GM19455 (cell line): Measurements from ENCODE around the gene WNK2.
"Not testable (repeated sequence)": the region's sequence is repeated elsewhere in the genome, so short reads cannot be mapped to it uniquely, and the experiment has no call there.

Source experiments
- ATAC-seq: cut with Tn5 transposase; IDR thresholded peaks from one replicate; pipeline ENCODE4 v1.9.1; 2021; ENCODE audit not compliant: unreplicated experiment

Gene WNK2

DNA sequence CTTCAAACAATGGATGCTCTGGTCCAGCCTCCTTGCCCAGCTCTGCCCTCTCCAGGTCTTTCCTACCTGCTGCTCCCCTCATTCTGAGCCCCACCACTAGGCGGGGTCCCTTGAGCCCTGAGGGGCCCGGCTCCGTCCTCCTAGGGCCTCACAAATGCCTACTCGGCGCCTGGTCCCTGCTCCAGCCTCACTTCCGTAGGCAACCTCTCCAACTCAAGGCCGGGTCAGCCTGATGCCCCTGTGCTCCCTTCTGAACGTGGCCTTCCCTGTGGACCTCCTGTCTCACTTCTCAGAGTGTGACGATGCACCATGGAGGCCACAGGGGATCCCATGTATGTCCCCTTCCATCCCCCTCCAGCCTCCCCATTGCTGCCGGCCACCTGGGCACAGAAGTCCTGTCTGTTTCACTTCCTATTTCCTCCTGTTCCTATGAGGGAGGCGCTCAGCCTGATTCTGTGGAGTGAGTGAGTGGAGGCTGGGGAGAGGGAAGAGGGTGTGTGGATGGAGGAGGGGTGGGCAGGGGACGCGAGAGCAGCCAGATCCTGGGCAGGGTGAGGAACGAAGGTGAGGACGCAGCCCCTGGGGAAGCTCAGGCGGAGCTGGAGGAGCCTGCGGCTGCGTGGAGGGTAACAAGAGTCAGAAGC, 140.4 kb downstream of the WNK2 start:
- no peak for ATAC-seq

DNA sequence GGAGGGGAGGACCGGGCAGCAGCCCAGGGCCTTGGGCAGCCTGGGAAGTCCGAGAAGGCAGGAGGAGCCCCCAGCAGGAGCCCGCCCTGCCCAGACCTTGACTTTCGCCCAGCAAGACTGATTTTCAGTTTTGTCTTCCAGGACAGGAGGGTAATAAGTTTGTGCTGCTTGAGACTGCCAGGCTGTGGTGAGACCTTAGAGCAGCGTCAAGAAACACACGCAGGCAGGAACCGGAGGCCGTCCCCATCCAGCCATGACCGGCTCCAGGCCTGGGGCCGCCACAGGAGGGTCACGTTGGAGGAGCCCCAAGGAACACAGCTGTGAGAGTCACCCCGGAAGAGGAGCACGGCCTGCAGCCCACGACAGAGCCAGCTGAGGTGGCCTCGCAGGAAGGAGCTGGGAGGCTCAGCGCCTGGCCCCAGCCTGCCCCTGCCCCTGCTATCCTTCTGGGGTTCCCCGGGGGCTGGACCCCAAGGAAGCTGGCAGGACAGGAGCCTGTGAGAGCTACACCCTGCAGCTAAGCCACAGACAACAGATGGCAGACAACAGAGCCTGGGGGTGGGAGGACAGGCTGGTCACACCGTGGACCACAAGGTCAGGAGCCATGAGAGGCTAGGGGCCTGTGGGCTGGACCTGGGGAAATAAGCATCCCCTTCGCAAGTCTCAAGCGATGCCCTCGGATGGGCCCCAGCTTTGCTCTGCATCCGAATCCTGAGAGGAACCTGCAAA, 141.5 kb downstream of the WNK2 start:
- ATAC-seq: no peak

DNA sequence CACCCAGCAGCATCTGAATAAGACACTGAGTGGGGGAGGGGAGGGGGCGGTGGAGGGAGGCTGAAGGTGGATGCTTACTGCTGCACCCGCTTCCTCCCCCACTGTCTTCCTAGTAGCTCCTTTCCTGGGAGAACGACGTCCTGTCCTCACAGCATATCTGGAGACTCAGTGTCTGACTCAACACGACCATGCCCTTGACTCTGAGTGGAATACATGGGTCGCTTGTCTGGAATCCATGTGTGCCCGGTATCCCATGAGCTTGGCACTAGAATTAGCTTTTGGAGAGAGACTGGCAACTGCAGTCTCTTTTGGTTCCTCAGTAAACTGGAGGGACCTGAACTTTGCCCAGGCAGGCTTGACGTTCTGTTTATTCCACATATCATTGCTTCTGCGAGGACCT, 142.1 kb downstream of the WNK2 start:
- no peak for ATAC-seq

DNA sequence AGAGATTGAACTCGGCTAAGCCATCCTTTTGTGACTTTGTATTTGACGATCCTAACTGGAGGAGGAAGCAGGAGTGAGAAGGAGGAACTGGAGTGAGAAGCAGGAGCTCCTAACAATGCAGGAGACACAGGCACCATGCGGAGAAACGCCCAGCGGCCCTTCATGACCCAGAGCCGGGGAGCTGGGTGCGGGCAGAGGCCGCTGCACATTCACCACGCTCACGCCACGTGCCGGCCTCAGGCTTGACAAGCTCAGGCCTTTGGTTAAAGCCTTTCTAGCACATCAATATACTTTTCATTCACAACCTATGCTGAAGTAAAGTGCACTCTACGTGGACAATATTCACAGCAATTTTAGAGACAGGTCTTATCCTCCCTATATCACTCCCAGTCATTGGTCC, 142.7 kb downstream of the WNK2 start:
- no peak for ATAC-seq

DNA sequence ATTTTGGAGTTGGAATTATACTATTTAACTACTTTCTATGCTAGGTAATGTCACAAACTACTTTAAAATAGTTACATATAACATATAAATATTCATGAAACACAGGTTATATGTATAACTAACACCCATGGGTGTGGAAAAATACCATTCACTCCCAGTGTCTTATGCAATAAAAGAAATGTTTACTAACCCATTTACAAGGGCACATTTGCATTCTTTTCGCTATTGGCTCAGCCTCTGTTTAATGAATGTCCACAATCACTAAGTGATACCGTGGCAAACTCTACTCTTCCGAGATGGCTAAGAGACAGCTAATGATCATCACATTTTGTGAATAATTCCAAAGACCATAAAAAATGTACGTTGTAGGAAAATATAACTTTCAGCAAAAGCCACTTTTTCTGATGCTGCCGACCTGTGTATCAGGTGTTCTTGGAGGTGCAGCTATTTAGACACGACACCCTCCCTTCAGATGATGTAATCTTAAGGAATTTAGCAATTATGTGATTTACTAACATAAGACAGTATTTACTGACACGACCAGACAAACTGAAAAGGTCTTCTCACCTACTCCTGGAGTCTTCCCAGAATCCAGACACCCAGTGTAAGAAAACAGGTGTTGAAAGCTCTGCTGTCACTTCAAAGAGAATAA, 145.8 kb downstream of the WNK2 start:
- ATAC-seq: no peak

DNA sequence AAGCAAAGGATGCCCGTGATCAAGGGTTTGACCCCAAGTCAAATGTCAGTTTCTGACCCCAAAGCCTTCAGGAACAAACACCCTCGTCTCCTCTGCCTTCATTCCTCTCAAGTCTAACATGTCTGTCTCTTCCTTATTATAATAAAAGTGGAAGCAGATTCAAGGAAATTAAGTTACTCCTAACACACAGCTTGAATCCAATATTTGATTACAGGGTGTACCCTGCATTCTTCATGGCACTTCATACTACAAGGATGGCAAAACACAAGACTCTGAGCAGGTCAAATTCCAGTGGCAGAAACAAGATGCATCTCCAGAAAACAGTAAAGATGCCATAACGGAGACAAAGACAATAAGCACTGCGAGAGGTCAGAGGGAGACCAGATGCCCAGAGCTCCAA, 148.4 kb downstream of the WNK2 start:
- no peak for ATAC-seq

DNA sequence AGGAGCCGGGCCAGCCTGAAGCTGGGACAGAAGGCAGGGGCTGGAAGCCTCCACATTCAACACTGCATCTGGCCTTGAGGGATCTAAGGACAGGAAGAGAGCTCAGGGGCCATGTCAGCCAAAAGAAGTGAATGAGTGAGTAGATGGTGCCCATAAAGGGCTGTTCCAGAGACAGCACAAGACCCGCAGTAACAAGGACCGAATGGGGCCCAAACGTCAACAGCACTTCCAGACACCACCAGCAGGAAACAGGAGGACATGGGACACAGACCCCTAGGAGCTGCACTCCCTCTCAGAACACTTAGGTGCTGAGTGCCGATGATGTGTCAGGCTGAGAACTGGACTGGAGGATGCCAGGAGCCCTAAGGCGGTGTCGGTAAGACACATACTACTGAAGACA, 152.8 kb downstream of the WNK2 start:
- no peak for ATAC-seq

DNA sequence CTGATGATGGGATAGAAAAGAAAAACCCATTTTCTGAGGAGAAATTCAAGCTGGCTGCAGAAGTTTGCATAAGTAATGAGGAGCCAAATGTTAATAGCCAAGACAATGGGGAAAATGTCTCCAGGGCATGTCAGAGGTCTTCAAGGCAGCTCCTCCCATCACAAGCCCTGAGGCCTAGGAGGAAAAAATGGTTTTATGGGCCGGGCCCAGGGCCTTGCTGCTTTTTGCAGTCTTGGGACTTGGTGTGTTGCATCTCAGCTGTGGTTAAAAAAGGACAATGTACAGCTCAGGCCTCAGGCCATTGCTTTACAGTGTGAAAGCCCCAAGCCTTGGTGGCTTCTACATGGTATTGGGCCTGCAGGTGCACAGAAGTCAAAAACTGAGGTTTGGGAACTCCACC, 154.3 kb downstream of the WNK2 start:
- not testable (repeated sequence) for ATAC-seq

DNA sequence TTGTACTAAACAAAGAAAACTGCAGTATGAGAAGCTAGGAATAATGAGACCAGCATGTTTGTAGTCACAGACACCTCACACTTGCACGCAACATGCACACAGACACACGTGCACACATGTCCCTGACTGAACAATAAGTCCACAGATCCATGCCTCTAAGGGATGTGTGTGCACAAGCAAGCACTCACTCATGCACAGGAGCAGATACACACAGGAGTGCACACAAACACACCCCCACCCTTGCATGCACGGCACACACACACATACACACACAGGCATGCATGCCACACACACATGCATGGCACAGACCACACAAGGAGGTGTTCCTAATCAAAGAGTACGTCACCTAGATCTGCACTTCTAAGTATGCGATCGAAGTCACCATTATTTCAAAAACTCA, 156.2 kb downstream of the WNK2 start:
- no peak for ATAC-seq

DNA sequence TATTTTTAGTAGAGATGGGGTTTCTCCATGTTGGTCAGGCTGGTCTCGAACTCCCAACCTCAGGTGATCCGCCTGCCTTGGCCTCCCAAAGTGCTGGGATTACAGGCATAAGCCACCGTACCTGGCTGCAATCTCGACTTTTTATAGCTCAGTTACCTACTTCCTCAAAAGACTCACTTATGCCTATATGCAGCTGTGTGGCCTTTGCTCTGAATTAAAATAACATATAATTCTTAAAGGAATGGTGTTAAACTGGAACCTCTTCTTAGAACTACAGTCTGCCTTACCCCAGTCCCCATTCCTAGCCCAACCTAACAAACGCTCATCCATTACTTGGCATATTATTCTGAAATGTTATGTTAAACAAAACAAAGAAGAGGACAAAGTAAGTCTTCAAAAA, 157.9 kb downstream of the WNK2 start:
- not testable (repeated sequence) for ATAC-seq

DNA sequence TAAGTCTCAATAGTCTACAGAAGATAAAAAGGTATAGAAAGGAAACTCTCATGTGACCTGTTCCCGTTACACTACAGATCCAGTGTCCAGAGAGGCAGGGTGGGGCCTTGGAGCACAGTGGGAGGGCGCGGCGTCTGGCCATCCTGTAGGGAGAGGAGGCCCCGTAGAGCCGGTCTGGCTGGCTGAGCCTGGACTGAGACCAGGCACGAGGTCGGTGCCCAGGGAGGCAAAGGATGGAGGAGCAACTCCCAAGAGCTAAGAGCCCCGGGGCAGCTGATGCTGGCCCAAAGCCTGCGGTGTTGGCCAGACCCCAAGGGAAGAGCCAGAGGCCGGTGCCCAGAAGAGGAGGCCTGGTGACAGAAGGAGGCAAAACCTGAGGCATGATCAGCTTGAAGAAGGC, 158.5 kb downstream of the WNK2 start:
- not testable (repeated sequence) for ATAC-seq

DNA sequence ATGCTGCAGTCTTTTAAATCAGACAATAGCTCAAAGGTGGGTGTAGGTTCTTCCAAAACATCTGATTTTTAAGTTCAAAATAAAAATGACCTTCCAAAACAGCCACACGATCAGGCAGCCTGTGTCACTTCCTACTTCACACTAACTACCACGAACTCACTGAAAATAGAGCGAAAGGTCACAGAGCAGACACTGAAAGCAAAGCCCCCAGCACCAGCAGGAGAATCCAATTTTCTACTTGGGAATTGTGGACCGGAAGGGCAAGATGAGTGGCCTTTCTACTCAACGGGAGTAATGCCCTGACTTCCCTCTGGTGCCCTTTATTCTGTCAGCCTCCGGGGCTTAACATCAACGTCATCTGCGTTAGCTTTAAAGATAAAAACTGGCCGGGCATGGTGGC, 159.7 kb downstream of the WNK2 start:
- no peak for ATAC-seq

DNA sequence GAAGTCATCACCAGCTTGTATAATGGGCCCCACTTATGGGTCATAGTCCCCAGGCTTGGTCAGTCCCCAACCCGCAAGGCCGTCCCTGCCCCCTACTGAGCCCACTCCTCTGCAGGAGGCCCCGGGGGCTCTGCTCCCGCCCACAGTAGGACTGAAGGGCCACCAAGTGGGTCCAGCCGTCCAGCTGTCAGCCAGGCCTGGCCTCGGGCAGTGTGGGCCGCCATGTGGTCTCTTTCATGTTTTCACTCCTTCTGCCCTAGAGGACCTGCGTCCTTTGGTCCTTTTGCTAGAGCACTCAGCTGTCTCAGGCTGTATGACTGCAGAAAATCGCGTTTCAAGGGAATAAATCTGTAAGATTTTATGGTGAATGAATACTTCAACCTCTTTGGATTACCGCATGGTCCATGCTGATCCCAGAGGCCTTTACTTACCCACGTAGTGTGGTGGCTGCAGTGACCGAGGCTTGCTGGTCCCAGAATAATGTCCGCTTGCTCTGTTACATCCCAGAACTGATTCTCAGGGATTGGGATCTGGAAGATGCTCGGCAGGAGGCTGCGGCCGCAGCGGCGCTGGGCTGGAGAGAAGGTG, 161.8 kb downstream of the WNK2 start:
- ATAC-seq: no peak

DNA sequence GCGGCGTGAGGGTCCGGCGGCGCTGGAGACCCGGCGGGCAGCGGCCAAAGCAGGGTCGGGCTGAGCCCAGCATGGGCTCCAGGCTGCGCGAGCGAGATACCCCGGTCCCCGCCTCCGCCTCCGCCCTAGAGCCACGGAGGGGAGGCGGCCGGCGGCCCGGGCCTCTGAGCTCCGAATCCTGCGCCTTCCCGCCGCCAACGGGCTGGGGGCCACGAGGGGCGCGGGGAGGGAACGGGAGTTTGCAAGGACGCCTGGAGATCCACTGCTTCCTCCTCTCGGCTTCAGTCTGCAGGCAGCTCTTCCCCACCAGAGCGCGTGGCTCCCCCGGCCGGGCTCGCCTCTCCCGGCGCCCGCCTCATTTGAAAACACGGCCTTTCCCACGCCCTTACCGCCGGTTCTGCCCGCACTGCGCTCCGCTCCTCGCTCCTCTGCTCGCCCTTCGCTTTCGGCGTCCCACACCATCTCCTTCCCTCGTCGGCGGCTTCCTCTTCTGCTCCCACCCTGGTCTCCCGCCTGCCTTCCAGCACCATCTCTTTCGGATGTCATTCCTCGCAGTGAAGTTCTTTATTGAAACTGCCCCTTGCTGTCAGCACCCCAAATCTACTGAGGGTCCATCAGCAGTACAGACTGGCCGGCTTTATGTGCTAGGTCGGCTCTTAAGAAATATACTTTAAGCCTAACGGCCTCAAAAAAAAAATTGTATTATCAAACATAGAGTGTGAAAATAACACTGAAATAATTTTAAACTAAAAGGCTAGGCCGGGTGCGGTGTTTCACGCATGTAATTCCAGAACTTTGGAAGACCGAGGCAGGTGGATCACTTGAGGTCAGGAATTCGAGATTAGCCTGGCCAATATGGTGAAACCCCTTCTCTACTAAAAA, 162.5 kb downstream of the WNK2 start:
- no peak for ATAC-seq

DNA sequence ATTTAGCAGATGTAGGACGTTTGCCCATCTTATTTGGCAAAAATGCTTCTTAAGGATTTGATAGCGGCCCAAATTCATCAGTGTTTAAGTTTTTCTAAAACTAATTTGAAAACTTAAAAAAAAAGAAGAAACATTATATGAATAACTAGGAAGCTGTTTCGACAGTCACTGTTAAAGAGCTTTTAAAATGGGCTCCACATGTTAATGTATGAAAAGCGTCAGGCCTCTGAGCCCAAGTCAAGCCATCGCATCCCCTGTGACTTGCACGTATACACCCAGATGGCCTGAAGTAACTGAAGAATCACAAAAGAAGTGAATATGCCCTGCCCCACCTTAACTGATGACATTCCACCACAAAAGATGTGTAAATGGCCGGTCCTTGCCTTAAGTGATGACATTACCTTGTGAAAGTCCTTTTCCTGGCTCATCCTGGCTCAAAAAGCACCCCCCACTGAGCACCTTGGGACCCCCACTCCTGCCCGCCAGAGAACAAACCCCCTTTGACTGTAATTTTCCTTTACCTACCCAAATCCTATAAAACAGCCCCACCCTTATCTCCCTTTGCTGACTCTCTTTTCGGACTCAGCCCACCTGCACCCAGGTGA, 163.5 kb downstream of the WNK2 start:
- not testable (repeated sequence) for ATAC-seq

DNA sequence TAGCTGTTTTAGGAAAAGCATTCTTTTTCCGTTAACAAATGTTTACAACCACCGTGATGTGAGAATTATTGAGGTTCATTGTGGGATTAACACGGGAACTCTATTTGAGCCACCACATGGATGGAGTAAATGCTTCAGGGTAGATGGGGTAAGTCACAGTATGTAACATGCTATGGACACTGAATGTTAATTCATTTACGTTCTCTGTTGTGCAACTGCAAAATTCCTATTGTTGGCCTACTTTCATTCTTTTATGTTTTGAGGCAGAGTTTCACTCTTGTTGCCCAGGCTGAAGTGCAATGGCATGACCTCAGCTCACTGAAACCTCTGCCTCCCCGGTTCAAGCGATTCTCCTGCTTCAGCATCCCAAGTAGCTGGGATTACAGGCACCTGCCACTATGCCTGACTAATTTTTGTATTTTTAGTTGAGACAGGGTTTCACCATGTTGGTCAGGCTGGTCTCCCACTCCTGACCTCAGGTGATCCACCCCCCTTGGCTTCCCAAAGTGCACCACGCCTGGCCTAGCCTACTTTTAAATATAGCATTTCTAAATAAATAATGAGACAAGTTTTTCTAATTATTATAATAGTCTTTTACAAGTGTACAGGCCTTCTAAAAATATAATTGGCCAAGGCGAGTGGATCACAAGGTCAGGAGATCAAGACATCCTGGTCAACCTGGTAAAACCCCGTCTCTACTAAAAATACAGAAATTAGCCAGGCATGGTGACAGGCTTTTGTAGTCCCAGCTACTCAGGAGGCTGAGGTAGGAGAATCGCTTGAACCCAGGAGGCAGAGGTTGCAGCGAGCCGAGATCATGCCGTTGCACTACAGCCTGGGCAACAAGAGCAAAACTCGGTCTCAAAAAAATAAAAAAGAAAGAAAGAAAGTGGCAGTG, 169.7 kb downstream of the WNK2 start:
- ATAC-seq: not testable (repeated sequence)

DNA sequence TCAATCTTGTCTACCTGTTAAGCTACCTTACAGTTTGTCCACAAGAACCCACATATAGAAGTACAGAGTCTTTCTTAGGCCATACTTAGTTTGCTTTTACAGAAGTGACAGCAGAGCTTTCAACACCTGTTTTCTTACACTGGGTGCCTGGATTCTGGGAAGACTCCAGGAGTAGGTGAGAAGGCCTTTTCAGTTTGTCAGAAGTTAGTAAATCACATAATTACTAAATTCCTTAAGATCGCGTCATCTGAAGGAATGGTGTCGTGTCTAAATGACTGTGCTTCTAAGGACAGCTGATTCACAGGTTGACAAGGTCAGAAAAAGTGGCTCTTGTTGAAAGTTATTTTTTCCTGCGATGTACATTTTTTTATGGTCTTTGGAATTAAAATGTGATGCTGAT, 170.5 kb downstream of the WNK2 start:
- no peak for ATAC-seq

DNA sequence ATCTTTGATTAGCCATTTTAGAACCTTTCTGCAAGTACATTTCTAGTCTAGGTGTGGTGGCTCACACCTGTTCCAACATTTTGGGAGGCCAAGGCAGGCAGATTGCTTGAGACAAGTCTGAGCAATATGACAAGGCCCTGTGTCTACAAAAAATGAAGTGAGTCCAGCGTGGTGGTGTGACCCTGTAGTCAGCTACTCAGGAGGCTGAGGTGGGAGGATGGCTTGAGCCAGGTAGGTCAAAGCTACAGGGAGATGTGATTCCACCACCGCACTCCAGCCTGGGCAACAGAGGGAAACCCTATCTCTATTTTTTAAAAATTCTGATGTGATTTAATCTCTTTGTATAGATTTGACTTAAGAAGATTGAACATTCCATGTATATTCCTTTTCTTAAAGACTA, 171.9 kb downstream of the WNK2 start:
- ATAC-seq: no peak

DNA sequence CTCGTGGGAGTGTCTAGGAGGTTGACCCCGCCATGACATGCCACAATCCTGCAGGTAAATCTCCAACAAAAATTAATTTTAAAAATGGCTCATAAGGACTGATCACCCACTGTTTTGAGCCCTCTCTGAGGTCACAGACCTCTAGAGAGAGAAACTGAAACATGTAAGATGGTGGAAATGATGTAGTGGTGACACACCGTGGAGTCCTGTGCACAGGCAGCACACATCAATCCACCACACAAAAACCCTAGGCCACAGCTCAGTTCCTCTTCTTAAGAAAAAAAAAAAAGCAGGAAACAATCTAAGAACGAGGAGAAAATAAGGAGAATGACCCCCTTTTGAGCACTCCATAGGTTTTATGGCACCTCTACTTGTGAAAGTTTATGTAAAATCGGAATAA, 173.7 kb downstream of the WNK2 start:
- no peak for ATAC-seq

DNA sequence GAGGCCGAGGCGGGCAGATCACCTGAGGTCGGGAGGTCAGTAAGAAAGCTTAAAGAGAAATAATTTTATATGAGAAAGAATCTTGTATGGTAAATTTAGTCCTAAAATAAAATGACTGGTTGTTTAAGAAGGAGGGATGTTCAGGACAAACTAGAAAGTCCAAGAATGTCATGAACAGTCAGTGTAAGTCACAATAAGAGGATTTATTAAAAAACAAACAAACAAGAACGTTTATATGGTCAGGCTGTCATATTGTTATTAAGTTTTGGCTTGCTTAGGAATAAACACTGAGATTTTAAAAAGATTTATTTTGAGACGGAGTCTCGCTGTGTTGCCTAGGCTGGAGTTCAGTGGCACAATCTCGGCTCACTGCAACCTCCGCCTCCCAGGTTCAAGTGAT, 176.0 kb downstream of the WNK2 start:
- not testable (repeated sequence) for ATAC-seq
